Measurements from ENCODE around the gene ADGRL1.

GRCh38 chr19:14118165-14119051 is 87.6 kb downstream of the ADGRL1 start:
- TF ChIP-seq REST (IDR thresholded peaks at IDR 0.05; ENCODE audit: low read depth), result no peak
- no peak for TF ChIP-seq POLR2A (IDR thresholded peaks at IDR 0.05; ENCODE audit: borderline replicate concordance, extremely low read depth, insufficient read depth, insufficient read length)
- TF ChIP-seq YY1 (IDR thresholded peaks at IDR 0.05; ENCODE audit: extremely low read depth, insufficient replicate concordance, low read depth, low read length), result no peak
